Lower leg skin (tissue), 3 donors: ENCODE measurements around the gene DACT2.

Experiments
- POLR2A ChIP-seq, 2 donors: fragments of 450-650 bp; IDR thresholded peaks; one replicate each; pipeline ENCODE4 v1.6.1; 2016 to 2017; ENCODE audit warnings: antibody characterized with exemption in 2 of 2, mild to moderate bottlenecking in 1 of 2, moderate library complexity in 1 of 2
- TF ChIP-seq, protein P1 (sequence below), 3 donors: fragments of 450-650 bp; IDR thresholded peaks; one replicate each; pipeline ENCODE4 v1.5.1; 2016; ENCODE audit warnings: antibody characterized with exemption in 3 of 3, mild to moderate bottlenecking in 3 of 3, moderate library complexity in 2 of 3

DNA sequence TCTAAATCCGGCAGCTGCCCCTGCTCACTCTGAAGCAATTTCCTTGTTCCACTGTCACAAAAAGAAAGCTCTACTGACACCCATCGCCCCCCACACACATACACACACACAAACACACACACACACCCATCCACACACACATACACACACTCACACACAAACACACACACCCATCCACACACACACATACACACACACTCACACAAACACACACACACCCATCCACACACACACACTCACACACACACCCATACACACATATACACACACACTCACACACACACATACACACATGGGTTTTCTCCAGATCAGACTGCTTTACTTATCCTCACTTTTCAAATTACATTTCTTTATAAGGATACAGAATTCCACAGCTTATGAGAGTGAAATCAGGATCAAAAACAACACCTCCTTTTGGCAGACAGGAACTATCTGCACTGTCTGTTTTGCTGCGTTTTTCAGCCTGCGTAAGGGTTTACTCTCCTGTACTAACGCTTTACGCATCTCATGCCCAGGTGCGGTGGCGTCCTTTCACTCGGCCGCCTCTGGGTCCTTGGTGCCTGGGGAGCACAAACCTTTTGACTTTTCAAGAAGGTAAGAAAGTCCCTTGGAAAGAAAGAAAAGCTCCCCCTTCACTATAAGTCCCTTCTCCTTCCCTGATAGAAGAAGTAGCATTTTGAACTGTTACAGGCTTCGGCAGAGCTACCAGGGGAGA, 8.0 kb downstream of the DACT2 start:
- TF ChIP-seq, protein P1, sequence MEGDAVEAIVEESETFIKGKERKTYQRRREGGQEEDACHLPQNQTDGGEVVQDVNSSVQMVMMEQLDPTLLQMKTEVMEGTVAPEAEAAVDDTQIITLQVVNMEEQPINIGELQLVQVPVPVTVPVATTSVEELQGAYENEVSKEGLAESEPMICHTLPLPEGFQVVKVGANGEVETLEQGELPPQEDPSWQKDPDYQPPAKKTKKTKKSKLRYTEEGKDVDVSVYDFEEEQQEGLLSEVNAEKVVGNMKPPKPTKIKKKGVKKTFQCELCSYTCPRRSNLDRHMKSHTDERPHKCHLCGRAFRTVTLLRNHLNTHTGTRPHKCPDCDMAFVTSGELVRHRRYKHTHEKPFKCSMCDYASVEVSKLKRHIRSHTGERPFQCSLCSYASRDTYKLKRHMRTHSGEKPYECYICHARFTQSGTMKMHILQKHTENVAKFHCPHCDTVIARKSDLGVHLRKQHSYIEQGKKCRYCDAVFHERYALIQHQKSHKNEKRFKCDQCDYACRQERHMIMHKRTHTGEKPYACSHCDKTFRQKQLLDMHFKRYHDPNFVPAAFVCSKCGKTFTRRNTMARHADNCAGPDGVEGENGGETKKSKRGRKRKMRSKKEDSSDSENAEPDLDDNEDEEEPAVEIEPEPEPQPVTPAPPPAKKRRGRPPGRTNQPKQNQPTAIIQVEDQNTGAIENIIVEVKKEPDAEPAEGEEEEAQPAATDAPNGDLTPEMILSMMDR (IDR thresholded peaks at IDR 0.05), result no peak
- no peak for TF ChIP-seq POLR2A (IDR thresholded peaks at IDR 0.05)
